Left lobe of liver (tissue), 2 donors: ENCODE measurements around the gene BORCS8. TPM values are rescaled to one million over a fixed set of nuclear protein-coding genes. Genes with fewer than 3 reads are reported as not detected.
A peak's percentile ranks its signal among the peaks of the same experiment; 100 is the strongest.
"Not testable (repeated sequence)": the region's sequence is repeated elsewhere in the genome, so short reads cannot be mapped to it uniquely, and the experiment has no call there.

ENCODE experiments used
- ATAC-seq: fragments of 200-7000 bp; cut with Tn5 transposase; one replicate; pipeline ENCODE4 v1.9.1; 2020; ENCODE audit warnings: mild to moderate bottlenecking, moderate library complexity
- DNase-seq: peaks from one replicate; pipeline ENCODE4 v3.0.0-alpha.2; 2020; ENCODE audit warnings: low spot score
- total RNA-seq: library from RNA; stranded (reverse); gene quantifications from one replicate; pipeline ENCODE4 v1.2.1, GENCODE V29; 2021
- donor health status: DM: no; HTN: no; CAD: no; lungs with moderate emphysema.
- donor health status: DM: no; HTN: yes; CAD: no.

BORCS8 gene
- total RNA-seq = 13.3 TPM

GRCh38 chr19:19192078-19192882 lies at the start of gene BORCS8, which contains the start of gene RFXANK:
BORCS8 (minus strand) TSS chr19:19192152; CDS start chr19:19192117, 35 bp downstream.
RFXANK (plus strand) TSS chr19:19192258; CDS start chr19:19193947, 1,689 bp downstream.
- ATAC-seq (peak; percentile 92), DNase-seq (peak; percentile 99)

DNA sequence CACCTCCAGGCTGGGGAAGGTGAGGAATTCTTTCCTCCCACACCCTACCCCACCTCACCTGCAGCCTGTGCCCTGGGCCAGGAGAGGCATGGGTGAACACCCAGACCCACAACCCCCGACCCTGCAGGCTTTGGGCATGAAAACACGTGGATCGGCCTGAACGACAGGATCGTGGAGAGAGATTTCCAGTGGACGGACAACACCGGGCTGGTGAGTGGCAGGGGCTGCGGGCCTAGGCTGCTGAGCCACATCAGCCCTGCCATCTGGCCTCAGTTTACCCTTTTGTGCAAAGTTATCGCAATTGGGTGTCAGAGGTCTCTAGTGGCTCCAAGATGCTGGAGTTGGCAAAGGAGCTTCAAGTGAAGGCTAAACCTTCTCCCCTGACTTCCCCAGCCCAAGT lies 48.5 kb upstream of the BORCS8 start:
- no peak for ATAC-seq
- DNase-seq = no peak

- ATAC-seq (no peak), DNase-seq (no peak)
Measured at GRCh38 chr19:19239675-19240074, 47.7 kb upstream of the BORCS8 start.

DNA sequence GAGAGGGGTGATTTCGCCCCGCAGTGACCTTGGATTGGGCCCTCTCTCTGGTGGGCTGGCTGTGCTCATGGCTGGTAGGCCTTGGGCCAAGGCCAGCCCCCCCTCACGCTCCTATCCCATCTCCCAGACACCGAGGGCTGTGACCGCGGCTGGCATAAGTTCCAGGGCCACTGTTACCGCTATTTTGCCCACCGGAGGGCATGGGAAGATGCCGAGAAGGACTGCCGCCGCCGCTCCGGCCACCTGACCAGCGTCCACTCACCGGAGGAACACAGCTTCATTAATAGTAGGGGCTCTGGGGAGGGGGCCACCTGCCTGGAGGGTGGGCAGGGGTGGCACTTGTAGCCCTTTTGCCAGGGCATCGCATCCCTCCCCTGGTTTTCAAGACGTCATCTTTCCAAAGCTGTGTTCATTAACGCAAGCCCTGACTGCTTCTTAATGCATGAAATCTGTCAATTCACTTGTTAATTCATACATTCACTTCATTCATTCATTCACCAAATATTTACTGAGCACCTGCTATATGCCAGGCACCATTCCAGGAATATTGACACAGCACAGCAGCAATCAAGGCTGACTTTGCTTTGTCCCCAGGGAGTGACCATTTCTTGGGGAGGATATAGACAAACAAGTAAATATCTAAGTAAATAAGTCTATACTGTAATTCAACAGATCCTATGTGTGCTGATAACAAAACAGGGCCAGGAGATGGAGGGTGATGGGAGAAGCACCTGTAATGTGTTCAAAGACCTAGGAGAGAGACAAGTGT lies 46.4 kb upstream of the BORCS8 start:
- ATAC-seq (no peak), DNase-seq (no peak)

DNA sequence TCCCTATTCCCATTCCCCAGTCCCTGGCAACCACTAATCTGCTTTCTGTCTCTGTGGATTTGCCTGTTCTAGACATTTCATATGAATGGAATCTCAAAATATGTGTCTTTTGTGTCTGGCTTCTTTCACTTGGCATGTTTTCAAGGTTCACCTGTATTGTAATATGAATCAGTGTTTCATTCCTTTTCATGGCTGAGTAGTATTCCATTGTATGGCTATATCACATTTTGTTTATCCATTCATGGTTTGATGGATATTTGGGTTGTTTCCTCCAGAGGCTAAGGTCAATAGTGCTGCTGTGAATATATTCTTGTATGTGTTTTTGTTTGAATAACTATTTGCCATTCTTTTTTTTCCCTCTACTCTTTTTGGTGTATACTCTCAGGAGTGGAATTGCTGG lies 44.2 kb upstream of the BORCS8 start:
- ATAC-seq (no peak), DNase-seq (no peak)

- ATAC-seq = no peak
- no peak for DNase-seq
Measured at GRCh38 chr19:19234220-19234816, 42.4 kb upstream of the BORCS8 start.

DNA sequence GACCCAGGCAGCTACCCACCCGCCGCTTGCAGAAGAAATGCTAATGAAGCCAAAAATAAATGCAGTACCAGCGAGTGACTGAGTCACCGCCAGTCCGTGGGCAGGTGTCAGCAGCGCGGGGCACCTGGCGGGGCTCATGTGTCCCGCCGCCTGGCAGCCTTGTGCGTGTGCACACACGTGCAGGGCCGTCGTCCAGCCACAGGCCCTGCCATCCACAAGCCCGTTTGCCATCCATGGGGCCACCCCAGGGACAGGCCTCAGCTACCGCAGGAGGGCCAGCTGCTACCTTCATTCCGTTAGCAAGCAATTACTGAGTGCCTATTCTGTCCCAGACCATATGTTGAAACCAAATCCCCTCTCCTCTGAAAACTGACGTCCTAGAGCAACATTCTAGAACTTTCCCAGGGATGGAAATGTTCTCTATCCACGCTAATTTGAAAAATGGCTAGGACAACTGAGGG lies 40.3 kb upstream of the BORCS8 start:
- DNase-seq (no peak), ATAC-seq (no peak)

DNA sequence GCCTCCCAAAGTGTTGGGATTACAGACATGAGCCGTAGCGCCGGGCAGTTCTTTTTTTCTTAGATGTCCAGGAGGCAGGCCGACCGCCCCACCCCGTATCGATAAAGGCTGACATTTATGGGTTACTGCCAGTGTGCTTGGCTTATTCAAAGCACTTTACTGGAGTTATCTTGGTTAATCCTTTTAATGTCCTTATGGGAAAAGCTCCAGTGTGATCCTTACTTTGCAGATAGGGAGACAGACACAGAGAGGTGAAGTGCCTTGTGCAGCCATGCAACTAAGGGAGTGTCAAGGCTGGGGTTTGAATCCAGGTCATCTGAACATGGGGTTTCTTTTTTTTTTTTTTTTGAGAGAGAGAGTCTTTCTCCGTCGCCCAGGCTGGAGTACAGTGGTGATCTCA lies 39.0 kb upstream of the BORCS8 start:
- DNase-seq (no peak), ATAC-seq (no peak)

- ATAC-seq (no peak), DNase-seq (no peak)
Measured at GRCh38 chr19:19229701-19230100, 37.7 kb upstream of the BORCS8 start.

DNA sequence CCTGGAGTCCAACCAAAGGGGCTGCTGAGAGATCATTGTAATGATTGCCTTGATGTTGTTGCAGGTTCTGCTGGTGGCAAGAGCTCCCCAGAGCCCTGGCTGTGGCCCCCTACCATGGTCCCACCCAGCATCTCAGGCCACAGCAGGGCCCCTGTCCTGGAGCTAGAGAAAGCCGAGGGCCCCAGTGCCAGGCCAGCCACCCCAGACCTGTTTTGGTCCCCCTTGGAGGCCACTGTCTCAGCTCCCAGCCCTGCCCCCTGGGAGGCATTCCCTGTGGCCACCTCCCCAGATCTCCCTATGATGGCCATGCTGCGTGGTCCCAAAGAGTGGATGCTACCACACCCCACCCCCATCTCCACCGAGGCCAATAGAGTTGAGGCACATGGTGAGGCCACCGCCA lies 35.3 kb upstream of the BORCS8 start:
- no peak for DNase-seq
- ATAC-seq = no peak

- ATAC-seq (no peak), DNase-seq (no peak)
Measured at GRCh38 chr19:19226663-19227062, 34.7 kb upstream of the BORCS8 start.

- ATAC-seq (no peak), DNase-seq (no peak)
Measured at GRCh38 chr19:19226204-19226603, 34.3 kb upstream of the BORCS8 start.

DNA sequence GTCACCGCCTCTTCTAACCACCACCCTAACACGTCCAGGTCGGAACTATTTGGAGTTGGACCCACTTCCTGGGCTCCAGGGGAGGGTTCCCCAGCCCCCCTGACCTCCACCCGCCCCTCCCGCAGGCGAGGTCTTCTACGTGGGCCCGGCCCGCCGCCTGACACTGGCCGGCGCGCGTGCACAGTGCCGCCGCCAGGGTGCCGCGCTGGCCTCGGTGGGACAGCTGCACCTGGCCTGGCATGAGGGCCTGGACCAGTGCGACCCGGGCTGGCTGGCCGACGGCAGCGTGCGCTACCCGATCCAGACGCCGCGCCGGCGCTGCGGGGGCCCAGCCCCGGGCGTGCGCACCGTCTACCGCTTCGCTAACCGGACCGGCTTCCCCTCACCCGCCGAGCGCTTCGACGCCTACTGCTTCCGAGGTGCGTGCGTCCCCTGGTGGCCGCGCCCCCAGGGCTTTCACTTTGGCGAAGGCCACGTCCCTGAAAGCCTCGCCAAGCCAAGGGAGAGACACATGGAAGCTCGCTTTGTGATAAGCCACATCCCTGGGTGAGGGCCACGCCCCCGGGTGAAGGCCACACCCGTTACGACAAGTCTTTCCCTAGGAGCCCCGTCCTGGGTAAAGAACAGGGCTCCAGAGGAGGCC lies 33.0 kb upstream of the BORCS8 start:
- DNase-seq = peak; percentile 78
- peak; percentile 75 for ATAC-seq

DNA sequence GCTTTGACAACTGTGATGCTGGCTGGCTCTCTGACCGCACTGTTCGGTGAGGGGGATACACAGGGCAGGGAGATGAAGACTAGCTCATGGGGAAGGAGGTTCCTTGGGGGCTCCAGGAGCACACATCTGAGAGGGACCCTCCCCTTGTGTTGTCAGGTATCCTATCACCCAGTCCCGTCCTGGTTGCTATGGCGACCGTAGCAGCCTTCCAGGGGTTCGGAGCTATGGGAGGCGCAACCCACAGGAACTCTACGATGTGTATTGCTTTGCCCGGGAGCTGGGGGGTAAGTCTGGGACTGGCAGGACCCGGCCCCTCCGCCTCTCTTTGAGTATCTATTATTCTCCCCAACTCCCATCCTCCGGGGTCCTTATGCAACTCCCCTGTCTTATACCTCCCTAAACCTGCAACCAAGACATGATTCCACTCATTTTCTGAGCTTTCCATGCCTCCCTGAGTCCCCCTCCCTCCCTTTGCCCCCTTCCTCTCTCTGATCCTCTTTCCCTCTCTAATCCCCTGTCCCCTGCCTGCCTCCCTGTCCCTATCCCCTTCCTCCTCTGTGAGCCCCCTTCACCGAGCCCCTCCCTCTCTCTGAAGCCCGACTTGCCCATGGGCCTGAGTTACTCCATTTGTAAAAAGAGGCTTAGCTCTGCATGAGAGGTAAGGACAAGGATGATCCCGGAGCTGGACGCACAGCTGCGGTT lies 32.3 kb upstream of the BORCS8 start:
- DNase-seq = no peak
- ATAC-seq = no peak

GRCh38 chr19:19223636-19224035 lies 31.7 kb upstream of the BORCS8 start:
- DNase-seq (no peak), ATAC-seq (no peak)

DNA sequence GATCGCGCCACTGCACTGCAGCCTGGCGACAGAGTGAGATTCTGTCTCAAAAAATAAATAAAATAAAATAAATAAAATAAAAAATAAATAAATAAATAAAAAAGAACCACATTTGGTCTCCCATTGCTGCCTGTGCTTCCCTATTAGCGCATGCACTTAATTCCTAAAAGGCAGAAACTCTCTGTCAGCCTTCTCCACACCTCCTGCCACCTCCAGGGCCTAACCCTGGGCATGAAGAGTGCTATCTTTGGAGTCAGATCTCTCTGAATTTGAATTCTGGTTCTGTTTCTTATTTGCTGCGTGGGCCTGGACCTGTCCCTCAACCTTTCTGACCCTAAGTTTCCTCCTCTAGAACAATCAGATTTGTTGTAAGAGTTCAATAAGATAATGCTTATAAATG lies 31.1 kb upstream of the BORCS8 start:
- DNase-seq (no peak), ATAC-seq (no peak)

GRCh38 chr19:19221000-19221399 lies 29.0 kb upstream of the BORCS8 start:
- ATAC-seq, DNase-seq: not testable (repeated sequence)

GRCh38 chr19:19218911-19219310 lies 27.0 kb upstream of the BORCS8 start:
- DNase-seq (no peak), ATAC-seq (no peak)

- DNase-seq = no peak
- ATAC-seq = no peak
Measured at GRCh38 chr19:19217099-19217498, 25.1 kb upstream of the BORCS8 start.

DNA sequence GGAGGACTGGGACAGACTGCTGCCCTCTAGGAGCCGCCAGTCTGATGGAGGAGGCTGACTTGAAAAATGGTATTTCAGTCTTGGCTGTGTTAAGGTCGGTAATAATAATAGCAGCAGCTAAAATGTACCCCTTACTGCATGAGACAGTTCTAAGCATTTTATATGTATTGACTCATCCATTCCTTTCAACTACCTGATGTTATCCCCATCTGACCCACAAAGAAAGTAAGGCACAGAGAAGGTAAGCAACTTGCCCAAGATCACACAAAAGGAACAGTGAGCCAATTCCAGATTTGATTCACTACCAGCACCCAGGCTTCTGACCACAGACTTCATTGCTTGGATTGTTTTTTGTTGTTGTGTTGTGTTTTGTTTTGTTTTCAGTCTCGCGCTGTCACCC lies 23.8 kb upstream of the BORCS8 start:
- ATAC-seq (no peak), DNase-seq (no peak)

DNA sequence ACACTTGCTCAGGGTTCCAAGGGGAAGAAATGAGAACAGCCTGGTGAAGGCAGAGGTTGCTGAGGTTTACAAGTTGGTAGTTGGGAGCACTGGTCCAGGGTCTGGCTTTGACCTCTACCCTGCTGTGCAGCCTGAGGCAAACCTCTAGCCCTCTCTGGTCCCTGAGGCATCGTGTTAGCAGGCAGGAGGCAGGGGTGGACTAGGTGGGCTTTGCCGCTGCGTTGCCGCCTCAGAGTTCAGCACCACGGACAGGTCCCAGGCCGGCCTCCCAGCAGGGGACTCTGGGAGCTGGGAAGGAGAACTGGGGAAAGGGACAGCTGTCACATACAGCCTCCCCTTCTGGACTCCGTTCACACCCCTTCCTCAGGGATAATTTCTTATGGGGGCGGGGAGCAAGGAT lies 22.9 kb upstream of the BORCS8 start:
- ATAC-seq (peak; percentile 78), DNase-seq (no peak)
